Measurements from ENCODE around the gene DNAJC9.

DNA sequence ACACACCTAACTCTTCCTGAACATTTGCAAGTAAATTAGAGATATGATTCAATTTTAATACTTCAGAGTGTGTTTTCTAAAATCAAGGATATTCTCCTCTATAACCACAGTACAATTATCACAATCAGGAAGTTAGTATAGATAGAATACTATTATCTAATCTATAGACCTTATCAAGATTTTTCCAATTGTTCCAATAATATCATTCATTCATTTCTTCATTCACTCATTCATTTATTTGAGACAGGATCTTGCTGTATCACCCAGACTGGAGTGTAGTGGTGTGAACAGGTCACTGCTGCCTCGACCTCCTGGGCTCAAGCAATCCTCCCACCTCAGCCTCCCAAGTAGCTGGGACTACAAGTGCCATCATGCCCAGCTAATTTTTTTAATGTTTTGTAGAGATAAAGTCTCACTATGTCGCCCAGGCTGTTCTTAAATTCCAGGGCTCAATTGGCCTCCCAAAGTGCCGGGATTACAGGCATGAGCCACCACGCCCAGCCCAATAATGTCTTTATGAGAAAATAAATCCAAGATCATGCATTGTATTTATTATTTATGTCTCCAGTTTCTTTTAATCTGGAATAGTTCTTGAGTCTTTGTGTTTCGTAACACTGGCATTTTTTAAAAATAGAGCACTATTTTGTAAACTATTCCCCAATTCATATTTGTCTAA is 16.0 kb upstream of the DNAJC9 start:
- TF ChIP-seq, protein P1, sequence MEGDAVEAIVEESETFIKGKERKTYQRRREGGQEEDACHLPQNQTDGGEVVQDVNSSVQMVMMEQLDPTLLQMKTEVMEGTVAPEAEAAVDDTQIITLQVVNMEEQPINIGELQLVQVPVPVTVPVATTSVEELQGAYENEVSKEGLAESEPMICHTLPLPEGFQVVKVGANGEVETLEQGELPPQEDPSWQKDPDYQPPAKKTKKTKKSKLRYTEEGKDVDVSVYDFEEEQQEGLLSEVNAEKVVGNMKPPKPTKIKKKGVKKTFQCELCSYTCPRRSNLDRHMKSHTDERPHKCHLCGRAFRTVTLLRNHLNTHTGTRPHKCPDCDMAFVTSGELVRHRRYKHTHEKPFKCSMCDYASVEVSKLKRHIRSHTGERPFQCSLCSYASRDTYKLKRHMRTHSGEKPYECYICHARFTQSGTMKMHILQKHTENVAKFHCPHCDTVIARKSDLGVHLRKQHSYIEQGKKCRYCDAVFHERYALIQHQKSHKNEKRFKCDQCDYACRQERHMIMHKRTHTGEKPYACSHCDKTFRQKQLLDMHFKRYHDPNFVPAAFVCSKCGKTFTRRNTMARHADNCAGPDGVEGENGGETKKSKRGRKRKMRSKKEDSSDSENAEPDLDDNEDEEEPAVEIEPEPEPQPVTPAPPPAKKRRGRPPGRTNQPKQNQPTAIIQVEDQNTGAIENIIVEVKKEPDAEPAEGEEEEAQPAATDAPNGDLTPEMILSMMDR (IDR thresholded peaks at IDR 0.05): no peak
- TF ChIP-seq POLR2A (IDR thresholded peaks at IDR 0.05): no peak
- no peak for TF ChIP-seq EP300 (IDR thresholded peaks at IDR 0.05)
